GM21786 (cell line): ENCODE measurements around the gene ZCCHC12.

ENCODE experiments used
- ATAC-seq: cut with Tn5 transposase; IDR thresholded peaks from one replicate; pipeline ENCODE4 v1.9.1; 2021; ENCODE audit not compliant: unreplicated experiment

The ZCCHC12 gene

DNA sequence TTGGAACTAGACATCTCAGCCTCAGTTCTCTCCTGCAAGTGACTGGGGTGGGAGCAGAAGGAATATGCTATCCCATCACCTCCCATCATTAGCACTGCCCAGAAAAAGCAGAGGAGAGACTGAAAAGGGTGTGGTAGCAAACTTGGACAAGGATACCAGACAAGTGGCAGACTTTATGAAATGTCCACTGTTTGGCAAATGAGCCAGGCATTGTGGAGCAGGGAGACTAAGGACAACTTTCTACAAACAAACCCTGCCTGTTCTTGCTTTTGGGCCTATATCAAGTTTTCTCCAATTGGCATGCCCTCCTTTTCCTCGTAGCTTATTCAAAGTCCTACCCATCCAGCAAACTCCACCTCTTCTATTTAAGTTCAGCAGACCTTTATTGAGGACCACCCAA is 41.6 kb downstream of the ZCCHC12 start:
- ATAC-seq = no peak

DNA sequence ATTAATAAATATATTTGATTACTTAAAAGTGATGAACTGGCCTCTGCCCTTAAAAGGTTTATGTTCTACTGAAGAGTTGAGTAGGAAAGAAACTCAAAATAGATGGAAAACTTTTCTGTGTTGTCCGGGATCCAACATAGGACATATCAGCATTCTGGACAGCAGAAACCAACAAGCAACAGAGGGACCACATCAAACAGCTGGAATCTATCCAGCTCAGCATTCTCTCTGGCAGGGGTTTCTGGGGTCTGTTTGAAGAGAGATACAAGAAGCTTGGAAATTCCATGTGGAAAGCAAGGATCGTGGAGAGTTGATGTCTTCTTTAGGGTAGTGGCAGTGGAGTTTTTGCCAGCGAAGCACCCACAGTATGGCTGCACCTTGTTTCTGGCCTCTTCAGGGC is 43.6 kb downstream of the ZCCHC12 start:
- no peak for ATAC-seq

DNA sequence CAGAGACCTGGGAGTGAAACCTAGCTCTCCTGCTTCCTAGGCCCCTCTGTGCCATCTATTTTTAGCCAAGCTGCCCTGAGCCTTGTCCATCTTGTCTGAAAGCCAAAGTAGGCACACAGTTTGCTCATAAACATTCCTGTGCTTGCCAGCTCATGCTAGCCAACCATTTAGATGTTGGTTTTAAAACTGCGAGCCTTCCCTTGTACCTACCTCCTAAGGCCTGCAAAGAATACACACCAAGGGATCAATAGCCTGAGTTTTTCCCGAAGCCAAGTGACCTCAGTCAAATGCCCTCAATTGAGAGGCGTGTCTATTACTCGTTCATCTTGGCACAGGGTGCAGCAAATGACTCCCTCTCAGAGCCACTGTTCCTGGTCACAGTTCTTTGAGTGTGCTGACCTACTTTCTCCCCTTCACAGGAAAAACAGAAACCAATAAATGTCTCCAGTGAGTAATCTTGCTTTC is 48.5 kb downstream of the ZCCHC12 start:
- ATAC-seq = no peak
